ENCODE measurements around the gene VGLL3. TPM values are rescaled to one million over a fixed set of nuclear protein-coding genes. Genes with fewer than 3 reads are reported as not detected.
"Not testable (repeated sequence)": the region's sequence is repeated elsewhere in the genome, so short reads cannot be mapped to it uniquely, and the experiment has no call there.

VGLL3 gene
- 63.1 and 69.8 TPM in 2 replicates for total RNA-seq
- 44.8 TPM for polyA plus RNA-seq (2012)

GRCh38 chr3:86990734-86991481, at the start of gene VGLL3:
Gene VGLL3 (minus strand): TSS chr3:86991149. CDS start chr3:86990743, 406 bp downstream.
- peak; percentile 94 for DNase-seq (ENCODE audit: low read depth)

GRCh38 chr3:87037652-87038051, 46.7 kb upstream of the VGLL3 start:
- DNase-seq (ENCODE audit: low read depth) = no peak

GRCh38 chr3:87036671-87037070, 45.7 kb upstream of the VGLL3 start:
- DNase-seq (ENCODE audit: low read depth) = no peak

GRCh38 chr3:87035339-87035738, 44.4 kb upstream of the VGLL3 start:
- DNase-seq (ENCODE audit: low read depth) = no peak

- no peak for DNase-seq (ENCODE audit: low read depth)
Measured at GRCh38 chr3:87033205-87033604, 42.3 kb upstream of the VGLL3 start.

- peak; percentile 48 for DNase-seq (ENCODE audit: low read depth)
Measured at GRCh38 chr3:87025661-87026645, 35.0 kb upstream of the VGLL3 start.

- DNase-seq (ENCODE audit: low read depth) = not testable (repeated sequence)
Measured at GRCh38 chr3:87017370-87017769, 26.4 kb upstream of the VGLL3 start.

GRCh38 chr3:87009271-87009670, 18.3 kb upstream of the VGLL3 start:
- DNase-seq (ENCODE audit: low read depth) = no peak

GRCh38 chr3:87006844-87007439, 16.0 kb upstream of the VGLL3 start:
- no peak for DNase-seq (ENCODE audit: low read depth)

- no peak for DNase-seq (ENCODE audit: low read depth)
Measured at GRCh38 chr3:87004883-87005282, 13.9 kb upstream of the VGLL3 start.

GRCh38 chr3:87002346-87002745, 11.4 kb upstream of the VGLL3 start:
- DNase-seq (ENCODE audit: low read depth) = no peak

- no peak for DNase-seq (ENCODE audit: low read depth)
Measured at GRCh38 chr3:87001473-87002098, 10.6 kb upstream of the VGLL3 start.

- no peak for DNase-seq (ENCODE audit: low read depth)
Measured at GRCh38 chr3:87000940-87001339, 10.0 kb upstream of the VGLL3 start.

GRCh38 chr3:86998569-86998968, 7.6 kb upstream of the VGLL3 start:
- no peak for DNase-seq (ENCODE audit: low read depth)

- DNase-seq (ENCODE audit: low read depth) = no peak
Measured at GRCh38 chr3:86996261-86996955, 5.5 kb upstream of the VGLL3 start.

GRCh38 chr3:86995537-86995936, 4.6 kb upstream of the VGLL3 start:
- peak; percentile 63 for DNase-seq (ENCODE audit: low read depth)

GRCh38 chr3:86993704-86994103, 2.8 kb upstream of the VGLL3 start:
- DNase-seq (ENCODE audit: low read depth) = peak; percentile 45

GRCh38 chr3:86991840-86992435, 989 bp upstream of the VGLL3 start:
- DNase-seq (ENCODE audit: low read depth) = peak; percentile 37

GRCh38 chr3:86991482-86991815, 500 bp upstream of the VGLL3 start:
- DNase-seq (ENCODE audit: low read depth) = no peak

- peak; percentile 56 for DNase-seq (ENCODE audit: low read depth)
Measured at GRCh38 chr3:86990012-86990733, 776 bp downstream of the VGLL3 start.

Measured in myocyte (in vitro differentiated cells).